HCEC 1CT (cell line): ENCODE results near the gene FOXL2.

Experiments
- DNase-seq: peaks from one replicate; pipeline ENCODE4 v3.0.0-alpha.2; 2017

The FOXL2 gene

DNA sequence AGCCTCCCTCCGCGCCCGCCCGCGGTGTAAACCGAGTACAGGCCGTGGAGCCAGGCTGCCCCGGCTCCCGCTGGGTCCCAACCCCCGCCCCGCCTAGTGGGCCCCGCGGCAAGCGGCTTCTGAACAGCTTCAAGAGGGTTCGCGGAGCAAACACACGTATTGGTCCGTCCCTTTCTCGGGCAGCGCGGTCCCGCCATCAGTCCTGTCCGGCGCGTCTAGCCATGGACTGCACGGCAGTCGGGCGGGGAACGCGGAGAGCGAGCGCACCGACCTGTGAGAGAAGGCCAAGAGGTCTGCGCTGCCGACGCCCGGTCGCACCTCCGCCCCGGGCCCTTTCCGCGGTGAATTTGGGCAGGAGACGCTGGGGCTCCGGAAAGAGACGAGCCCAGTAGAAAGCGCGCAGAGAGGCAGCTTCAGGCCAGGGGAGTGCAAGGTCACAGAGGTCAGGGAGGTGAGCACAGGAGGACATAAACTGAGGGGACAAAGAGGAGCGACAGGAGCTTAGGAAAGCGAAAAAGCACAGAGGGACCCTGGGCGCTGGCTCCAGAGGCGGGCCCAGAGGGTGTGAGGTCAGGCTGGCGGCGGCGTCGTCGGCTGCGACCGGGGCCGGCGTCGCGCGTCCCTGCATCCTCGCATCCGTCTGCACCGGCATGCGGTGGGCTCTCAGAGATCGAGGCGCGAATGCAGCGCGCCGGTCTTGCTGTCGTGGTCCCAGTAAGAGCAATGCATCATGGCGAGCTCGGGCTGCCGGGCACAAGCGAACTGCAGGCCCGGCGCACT is 1.8 kb downstream of the FOXL2 start:
- DNase-seq, result no peak

- DNase-seq, result no peak
These were observed 2.3 kb downstream of the FOXL2 start for GRCh38 chr3:138944654-138944928.

- no peak for DNase-seq
These were observed 2.9 kb downstream of the FOXL2 start for GRCh38 chr3:138943724-138944653.

- DNase-seq, result peak; percentile 21
These were observed 3.9 kb downstream of the FOXL2 start for GRCh38 chr3:138942861-138943623.

DNA sequence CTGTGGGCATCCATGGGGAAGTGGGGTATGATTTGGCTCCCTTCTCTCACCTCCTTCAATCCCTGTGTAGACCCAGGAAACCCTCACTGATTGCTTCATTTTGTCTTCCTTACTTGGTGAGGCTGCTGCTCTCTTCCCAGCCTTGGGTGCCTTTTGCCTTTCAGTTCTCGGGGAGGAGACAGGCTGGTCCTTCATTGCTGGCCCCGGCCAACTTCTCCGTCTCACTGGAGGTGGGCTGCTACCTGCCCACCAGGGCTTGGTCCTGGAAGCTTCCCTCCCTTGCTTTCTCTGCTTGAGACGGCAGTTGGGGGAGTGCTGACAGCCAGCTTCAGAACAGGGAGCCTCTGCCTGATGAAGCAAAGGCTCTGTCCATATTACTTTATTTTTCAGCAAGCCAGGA is 4.7 kb downstream of the FOXL2 start:
- DNase-seq, result no peak

DNA sequence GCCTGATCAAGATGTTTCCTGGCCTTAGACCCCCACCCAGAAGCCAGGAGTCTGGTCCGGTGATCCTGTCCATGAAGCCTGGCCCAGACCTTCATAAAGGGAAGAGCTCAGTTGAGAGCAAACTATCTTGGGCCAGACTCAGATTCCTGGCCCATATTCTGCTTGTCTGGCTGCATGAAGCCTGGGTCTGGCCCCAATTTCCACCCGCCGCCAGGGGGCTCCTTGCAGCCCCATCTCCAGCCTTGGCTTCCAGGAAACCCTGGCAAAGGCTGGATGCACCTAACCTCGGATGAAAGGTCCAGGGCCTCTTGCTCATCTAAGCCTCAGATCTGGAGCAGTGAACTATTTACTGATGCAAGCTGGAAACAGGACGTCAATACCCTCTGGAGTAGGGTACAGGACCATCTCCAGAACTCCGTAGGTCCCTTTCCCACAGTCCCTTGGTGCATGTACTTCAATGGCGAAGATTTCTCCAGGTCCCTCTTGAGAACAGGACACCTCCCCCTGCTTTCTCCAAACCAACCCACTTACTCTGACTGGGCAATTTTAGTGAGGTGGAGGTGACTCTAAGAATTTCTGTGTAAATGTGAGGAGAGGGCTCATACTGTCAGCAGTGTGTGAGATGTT is 5.6 kb downstream of the FOXL2 start:
- peak; percentile 61 for DNase-seq

DNA sequence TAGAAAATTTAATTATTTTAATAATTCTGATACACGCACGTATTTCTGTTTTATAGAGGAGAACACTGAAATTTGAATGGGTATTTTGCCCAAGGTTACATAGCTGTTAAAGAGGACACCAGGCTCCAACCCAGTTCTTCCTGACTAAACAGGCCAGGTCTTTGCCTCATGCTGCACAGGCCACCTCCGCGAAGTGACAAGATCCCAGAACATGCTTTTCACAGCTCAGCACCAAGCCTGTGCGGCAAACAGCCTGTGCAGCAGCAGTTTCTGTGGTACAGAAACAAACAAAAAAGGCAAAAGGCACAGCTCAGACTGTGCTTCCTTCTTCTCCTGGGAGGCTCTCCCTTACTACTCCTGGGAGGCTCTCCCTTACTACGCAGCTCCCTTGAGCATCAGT is 6.5 kb downstream of the FOXL2 start:
- DNase-seq, result no peak

DNA sequence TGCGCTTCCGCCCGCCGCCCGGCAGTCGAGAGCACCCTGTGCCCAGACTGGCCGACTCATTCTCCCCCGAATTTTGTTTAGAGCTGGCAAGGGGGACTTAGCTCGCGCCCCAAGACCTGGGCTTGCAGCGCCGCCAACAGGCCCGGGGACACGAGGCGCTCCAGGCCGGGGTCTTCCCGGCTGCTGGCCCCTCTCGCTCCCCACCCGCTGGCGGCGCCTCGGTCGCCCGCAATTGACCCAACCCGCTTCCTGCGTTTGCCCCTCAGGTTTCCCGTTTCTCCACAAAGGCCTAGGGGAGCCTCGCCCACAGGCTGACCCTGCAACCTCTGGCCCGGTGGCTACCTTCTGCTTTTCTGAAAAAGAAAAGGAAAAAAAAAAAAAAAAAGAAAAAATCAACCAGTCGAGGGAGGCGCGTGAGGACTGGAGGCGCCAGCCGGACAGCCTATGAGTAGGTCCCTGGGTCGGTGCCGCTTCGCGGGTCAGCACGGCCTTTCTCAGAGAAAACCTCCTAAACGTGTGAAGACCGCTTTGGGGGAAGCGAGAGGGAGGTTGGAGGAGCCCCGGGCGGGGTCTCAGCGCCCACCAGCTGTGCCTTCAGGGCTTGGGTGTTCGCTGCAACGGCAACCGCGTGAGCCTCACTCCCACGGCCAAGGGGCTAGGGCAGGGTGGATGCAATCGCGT is 7.2 kb downstream of the FOXL2 start:
- DNase-seq, result no peak

DNA sequence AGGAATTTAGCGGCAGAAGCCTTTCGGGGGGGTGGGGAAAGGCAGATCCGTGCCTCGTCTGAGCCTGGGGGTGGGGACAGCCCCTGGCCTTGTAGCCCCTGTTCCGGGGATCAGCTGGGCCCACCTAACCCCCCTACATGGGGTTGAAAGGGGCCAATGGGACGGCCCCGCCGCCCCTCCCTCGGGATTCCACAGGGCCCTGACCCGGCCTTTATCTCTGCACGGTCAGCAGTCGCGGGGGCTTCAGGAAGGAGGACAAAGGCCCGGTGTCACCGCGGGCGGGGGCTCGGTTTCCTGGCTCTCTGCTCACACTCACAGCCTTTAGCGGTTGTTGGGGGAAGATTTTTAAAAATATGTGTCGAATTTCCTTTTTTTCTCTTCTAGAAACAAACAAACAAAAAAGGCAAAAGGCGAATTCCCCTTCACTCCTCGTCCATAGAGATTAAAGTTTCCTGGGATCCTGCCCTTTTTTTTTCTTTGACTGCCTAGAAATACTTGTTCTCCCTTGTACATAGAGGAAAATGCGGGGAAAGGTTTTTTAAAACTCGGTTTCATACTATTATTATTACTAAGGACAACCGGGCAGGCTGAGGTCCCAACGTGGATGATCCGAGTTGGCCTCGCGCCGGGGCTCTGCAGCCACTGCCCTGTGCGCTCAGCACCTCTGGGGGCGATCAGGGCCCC is 7.9 kb downstream of the FOXL2 start:
- DNase-seq, result no peak

GRCh38 chr3:138938056-138938876 is 8.7 kb downstream of the FOXL2 start:
- DNase-seq, result no peak

DNA sequence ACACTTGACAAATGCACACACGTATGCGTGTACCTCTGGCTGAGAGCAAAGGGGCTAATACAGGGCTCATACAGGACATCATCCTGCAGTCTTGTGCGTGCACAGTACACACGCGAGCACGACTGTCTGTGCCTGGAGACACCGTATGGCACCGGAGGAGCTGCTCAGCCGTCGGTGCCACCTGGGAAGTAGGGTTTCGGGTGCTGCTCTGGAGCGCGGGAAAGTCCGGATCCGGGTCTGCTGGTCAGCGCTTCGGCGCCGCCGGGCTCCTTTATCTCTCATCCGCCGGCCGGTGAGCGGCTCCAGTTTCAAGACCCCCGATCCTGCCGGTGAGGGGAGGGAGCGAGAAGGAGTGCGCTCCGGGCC is 9.3 kb downstream of the FOXL2 start:
- DNase-seq, result no peak

GRCh38 chr3:138936741-138937689 is 9.9 kb downstream of the FOXL2 start:
- DNase-seq, result no peak

DNA sequence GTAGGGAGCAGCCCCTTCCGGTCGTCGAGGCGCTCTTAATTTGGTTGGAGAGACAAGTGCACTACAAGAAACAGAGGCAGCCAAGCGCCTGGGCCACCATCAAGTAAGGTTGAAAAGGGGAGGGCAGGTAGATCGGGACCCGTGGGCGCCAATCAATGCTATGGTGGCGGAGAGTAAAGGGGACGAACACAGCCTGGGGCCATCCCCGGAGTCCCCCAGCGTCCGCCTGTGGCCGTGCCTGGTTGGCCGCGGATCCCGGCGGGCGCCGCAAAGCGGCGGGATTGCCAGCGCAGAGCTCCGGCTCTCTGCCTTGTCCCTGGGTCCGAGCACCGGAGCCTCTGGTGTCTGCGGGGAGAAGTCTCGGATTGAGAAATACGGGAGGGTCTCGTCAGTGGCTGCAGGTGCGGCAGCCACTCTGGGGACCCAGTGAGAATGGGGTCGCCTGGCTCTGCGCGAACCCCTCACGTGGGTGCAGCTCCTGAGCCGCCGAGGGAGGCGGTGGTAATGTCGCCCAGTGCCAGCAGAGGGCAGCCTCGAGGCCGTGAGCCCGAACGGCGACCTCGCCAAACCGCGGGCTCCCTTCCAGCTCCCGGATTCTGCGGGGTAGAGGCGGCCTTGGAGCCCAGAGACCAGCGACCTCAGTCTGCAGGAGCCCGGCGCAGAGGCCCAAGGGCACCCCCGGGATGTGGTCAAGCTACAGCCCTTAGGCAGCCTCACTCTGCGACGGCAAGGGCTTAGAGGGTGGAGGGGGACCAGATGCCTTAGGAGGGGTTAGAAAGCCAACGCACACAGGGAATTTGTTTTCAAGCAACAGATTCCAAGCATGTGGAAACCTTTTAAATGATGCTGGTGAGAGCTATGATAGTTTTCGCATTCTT is 10.8 kb downstream of the FOXL2 start:
- DNase-seq, result peak; percentile 39

GRCh38 chr3:138935505-138935862 is 11.5 kb downstream of the FOXL2 start:
- DNase-seq, result no peak

DNA sequence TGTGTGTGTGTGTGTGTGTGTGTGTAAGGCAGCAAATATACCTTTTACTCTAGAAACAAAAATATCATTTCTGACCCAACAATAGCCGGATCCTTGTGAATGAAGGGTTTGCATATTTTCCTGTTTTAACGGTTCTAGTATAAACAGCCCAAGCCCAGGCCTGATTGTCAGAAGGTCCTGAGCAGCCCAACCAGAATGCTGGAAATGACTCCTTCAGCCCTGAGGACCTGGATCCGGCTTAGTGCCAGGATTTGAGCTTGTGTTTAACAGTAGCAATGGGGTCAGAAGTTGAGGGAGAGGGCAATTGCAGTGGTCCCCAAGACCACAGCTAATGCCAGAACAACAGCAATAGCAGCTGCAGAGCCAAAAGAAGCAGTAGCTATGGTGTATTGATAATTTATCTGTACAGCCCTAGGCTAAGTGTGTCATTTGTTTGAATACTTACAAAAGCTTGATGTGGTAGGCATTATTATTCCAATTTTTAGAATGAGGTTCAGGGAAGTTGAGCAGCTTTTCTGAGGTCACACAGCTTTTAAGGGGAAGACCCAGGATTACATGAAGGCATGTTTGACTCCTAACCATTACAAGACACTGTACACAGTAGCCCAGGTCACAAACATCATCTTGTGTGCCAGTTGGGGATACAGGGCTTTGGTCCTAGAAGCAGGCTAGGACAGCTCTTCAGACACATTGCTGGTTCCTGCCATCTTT is 12.8 kb downstream of the FOXL2 start:
- DNase-seq, result no peak

DNA sequence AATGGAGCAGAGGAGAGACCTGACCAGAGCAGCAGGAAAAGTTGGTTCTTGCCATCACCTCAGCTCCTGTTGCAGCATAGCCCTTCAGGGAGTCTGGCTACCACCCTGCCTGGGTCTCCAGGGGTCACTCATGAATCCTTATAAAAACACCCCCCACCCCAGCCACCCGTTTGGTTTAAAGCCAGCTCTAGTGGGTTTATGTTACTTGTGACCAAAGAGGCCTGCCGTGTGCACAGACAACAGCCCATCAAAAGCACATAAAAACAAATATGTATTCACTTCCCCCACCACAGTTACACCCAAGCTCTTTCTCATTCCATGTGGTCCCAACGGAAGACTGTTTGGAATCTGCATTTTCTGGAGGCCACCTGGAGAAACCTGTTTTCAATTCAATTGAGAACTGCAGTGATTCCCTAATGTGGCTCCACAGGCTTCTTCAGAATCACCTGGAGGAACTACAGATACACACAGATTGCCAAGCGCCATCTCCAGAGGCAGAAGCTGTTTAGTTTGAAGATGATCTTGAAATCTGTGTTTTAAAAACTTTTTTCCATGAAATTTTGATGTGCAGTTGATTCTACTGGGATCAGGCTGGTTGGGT is 13.8 kb downstream of the FOXL2 start:
- DNase-seq, result no peak

DNA sequence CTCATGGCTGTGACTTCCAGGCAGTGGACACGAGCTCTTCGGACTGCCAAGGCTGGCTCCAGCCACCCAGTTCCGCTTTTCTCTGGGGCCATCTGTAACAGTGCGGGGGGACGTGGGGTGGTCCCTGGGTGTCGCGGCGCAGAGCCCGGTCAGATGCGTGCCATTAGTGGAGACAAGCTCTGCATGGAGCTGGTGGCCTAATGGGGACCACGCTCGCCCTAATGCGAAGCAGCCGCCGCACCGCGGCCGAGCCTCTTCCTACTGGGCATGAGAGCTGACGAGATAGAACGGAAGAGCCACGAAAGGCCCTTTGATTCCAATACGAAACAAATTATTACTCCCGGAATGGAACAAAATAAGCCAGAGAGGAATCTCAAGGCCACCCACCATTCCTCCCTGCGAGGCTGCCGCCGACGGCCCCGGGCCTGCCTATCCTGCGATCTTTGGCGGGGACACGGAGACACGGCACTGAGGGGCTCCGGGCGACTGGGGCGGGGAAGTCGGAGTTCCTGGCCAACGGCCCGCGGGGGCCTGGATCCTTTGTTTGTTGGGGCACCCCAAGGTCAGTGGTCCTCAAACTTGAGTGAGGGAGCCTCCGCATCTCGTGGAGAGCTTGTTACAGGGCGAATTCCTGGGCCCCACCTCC is 18.1 kb downstream of the FOXL2 start:
- DNase-seq, result no peak
